Measurements from ENCODE around the gene HNRNPA1L2.

The HNRNPA1L2 gene

DNA sequence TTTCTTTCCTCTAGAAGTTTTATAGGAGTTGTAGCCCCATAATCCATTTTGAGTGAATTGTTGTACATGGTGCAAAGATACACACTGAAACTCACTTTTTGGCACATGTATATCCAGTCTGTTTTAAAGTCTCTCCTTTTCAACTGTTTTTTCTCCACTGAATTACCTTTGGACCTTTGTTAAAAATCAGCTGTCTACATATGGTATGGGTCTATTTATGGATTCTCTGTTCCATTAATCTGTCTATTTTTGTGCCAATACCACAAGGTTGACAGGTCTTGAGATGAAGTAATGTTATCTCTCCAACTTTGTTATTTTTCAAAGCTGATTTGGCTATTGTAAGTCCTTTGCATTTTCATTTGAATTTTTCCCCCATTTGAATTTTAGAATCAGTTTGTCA lies 4.7 kb downstream of the HNRNPA1L2 start:
- DNase-seq (ENCODE audit: low read depth, low spot score), result no peak

DNA sequence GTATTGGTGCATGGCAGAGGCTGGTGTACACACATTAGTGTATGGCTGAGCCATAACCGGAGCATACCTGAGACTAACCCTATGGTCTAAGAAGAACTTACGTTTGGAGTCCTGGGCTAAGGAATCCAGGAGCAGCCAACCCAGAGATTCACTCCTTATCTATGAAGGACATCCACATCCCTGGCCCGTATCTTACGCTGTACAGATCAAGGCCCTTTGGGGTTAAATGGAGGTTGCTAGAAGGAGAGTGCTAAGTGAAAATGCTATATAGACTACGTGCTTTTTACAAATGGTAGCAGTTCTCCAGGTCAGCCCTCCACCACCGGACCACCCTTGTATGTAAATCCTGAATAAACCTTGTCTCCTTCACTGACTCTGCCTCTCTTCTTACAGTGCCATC lies 8.5 kb downstream of the HNRNPA1L2 start:
- peak; percentile 4 for DNase-seq (ENCODE audit: low read depth, low spot score)

DNA sequence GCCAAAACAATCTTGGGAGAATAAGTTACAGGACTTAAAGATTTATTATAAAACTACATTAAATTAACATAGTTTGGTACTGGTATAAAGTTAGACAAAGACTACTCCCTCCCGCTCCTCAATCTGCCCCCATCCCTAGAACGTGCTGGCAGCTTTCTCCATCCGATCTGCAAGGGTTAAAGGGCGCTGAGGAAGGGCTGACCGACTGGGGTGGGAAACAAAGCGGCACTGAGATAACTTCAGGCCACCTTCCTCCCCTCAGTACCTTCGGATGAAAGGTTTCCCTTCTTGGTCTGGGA lies 9.6 kb downstream of the HNRNPA1L2 start:
- no peak for DNase-seq (ENCODE audit: low read depth, low spot score)

DNA sequence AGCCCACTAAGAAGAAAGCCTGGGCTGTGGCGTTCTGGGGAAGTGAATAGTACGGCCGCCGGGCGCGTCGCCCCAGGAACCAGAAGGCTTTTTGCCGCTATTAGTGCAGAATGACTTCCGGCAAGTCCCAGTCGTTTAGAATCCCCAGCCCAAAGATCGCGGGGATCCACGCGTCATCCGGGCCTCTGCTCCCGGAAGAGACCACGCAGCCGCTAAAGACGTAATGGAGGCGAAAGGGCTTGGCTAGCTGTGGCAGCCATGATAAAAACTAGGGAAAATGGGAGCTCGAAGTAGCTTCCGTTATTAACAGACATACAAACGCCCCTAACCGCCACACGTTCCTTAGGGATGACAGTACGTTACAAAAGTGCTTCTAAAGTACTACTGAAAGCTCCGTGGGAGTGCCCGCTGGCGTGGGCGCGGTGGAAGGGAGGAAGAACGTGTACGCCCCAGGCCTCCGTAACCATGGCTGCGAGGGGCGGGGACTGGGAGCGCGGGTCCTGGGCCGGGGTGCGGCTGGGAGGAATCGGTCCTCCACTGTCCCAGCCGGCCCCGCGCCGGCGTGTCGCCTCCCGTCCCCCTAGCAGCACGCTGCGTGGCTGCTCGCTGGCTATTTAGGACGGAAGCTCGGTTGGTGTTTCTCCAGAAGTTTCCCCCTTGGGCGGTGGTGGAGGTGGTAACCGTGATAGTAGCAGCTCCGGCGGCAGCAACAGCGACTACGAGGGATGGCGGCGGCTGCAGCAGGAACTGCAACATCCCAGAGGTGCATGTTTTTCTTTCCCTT lies 10.2 kb downstream of the HNRNPA1L2 start, which contains the start of gene SUGT1:
TSS of gene SUGT1 (plus strand) at position 641 of the 784 bp plus-strand sequence. CDS start at position 726, 85 bp downstream.
- peak; percentile 99 for DNase-seq (ENCODE audit: low read depth, low spot score)

DNA sequence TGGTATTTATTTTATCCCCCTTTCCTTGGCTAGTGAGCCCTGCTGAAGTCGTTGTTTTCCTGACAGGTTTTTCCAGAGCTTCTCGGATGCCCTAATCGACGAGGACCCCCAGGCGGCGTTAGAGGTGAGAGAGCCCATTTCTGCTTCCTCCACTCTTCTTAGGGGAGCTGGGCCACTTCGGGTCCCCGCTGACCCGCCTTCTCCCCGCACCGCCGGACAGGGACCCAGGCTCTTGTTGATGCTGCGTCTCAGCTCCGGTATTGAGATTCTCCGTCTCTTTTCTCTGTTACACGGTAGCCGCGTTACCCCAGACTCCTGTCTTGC lies 10.7 kb downstream of the HNRNPA1L2 start:
- no peak for DNase-seq (ENCODE audit: low read depth, low spot score)

DNA sequence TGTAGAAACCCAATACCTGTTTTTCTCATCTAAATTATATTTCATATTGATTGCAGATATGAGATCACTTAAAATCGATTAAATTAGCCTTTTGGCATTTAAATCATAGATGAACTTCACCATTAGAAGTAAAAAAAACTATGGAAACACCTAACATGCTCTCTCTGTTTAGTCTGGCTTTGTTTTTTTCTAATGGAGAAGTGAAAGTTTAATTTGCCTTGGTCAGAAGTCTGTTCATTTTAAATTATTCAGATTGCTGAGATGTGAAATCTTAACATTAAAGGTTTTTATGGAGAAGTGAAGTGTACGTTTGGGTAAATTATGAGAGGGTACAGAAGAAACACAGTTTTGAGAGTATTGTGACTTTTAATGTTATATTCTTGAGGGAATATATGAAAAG lies 17.1 kb downstream of the HNRNPA1L2 start:
- no peak for DNase-seq (ENCODE audit: low read depth, low spot score)

DNA sequence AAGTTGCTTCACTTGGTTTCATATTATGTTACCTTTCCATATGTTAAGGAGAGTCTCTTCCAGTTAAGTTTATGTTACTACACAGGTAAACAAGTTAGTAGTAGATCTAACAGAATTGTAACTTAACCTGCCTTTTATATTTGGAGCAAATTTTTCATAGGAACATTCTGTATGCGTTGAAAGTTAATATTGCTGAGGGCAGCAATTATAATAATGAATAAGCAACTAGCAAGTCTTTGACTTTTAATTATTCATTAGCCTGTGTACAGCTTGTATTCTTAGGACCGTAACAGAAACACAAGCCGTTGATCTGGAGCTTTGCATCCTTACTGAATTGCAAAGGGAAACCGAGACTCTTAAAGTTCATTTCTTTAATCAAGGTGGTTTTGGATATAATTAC lies 22.0 kb downstream of the HNRNPA1L2 start:
- DNase-seq (ENCODE audit: low read depth, low spot score), result no peak

DNA sequence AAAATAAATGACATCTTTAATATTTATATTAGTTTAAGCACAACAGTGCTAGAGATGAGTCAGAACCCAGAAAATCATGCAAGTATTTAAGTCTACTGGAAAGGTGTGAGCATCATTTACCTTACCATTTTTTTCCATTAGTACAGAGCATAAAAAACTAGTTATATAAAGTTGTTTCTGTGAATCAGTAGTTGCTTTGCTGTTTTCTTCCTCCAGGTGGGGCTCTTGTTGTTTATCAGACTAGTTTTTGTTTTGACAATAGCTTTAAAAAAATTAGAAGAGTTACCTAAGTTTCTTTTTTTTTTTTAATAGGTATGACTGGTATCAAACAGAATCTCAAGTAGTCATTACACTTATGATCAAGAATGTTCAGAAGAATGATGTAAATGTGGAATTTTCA lies 23.1 kb downstream of the HNRNPA1L2 start:
- DNase-seq (ENCODE audit: low read depth, low spot score), result peak; percentile 47

DNA sequence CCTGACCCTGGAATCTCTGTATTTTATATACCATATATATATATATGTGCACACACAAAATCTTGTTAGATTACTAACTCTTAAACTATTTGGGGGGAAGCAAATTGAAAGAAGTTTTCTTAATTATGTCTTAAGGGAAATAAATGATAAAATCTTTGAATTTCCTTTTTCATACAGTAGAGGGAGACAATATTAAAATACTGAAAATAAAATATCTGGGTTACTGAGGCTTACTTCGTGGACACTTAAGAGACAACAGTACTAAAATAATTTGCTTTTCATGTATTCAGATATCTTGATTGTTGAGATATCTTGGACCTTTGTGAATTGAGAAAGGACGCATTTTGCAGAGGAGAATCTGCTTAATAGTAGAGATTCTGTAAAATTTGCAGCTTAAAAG lies 27.4 kb downstream of the HNRNPA1L2 start:
- DNase-seq (ENCODE audit: low read depth, low spot score), result no peak

DNA sequence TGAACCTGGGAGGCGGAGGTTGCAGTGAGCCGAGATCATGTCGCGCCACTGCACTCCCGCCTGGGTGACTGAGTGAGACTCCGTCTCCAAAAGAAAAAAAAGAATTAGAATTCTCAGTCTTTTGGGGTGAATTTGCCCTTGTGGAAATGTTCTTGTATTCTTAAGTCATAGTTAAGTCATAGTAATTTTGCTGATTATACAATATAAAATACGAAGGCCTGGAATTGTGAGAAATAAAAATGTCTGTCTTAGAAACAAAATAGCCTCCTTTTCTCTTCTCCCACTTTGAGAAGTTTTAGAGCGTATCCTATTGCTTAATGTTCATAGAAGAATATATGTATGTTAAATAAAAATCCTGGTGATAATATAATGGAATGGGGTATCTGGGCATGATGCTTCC lies 28.5 kb downstream of the HNRNPA1L2 start:
- DNase-seq (ENCODE audit: low read depth, low spot score), result no peak

DNA sequence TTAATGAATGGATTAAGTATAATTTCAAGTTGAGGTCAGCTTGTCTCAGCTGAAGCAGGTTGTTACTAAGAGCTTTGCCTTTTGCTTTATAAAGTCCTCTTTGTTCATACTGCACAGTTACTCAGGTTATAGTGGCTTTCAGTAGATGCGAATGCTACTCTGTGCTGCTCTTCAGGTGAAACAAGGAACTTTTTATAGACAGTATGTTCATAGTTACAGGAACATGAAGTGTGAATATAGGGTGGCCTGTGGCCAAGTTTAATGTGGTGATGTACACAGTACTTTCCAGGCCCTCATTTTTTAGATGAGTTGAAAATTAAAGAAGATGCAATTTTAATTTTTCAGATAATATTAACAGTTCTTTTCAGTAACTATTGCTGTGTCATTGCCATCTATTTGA lies 31.2 kb downstream of the HNRNPA1L2 start:
- DNase-seq (ENCODE audit: low read depth, low spot score), result no peak

DNA sequence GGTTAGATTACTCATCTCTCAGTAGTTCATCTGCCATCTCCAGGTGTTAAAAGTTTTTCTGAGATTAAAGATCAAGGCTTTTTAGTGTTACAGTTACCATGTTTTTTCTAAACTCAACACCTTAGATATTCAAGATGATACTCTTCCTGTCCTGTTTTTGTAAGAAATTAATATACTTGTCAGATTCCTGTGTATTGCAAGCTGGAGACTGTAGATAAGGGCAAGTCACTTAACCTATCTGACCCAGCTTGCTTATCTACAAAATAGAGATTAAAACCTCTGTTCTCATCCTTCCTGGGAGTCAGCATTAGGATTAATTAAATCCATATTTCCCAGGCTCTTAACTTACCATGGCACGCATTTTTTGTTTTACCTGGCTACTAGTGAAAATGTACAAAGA lies 35.6 kb downstream of the HNRNPA1L2 start:
- DNase-seq (ENCODE audit: low read depth, low spot score), result no peak

DNA sequence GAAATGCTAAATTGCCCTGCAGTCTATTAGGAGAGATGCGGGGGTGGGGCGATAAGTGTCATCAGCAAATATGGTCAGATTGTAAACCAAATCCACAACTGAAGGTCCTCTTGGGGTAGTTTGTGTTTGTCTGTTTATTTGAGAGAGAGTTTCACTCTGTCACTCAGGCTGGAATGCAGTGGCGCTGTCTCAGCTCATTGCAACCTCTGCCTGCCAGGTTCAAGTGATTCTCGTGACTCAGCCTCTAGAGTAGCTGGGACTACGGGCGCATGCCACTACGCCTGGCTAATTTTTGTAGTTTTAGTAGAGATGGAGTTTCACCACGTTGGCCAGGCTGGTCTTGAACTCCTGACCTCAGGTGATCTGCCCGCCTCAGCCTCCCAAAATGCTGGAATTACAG lies 43.6 kb downstream of the HNRNPA1L2 start:
- DNase-seq (ENCODE audit: low read depth, low spot score), result peak; percentile 5

DNA sequence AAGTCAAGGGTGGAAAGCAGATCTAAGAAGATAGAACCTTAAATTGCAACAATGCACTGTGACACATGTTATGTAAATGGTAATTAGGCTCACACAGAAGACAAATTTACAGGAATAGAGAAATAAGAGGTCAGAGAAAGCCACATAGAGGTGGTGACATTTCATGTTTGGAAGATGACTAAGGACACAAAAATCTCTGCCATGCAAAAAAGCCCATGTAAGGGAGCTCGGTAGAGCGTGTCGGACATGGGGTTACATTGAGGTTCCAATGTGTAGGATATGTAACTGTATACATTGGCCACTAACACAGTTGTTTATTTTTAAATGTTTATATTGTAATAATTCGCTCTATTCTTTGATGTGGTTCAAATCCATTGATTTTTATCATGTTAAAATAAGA lies 44.1 kb downstream of the HNRNPA1L2 start:
- peak; percentile 12 for DNase-seq (ENCODE audit: low read depth, low spot score)
